Epidermal melanocyte (primary cell): ENCODE data around the gene FLNA.
"Not testable (repeated sequence)": the region's sequence is repeated elsewhere in the genome, so short reads cannot be mapped to it uniquely, and the experiment has no call there.

ENCODE experiments used
- DNase-seq: peaks from one replicate; pipeline ENCODE4 v3.0.0; 2011; ENCODE audit warnings: low spot score; ENCODE audit not compliant: insufficient read length

The FLNA gene, protein sequence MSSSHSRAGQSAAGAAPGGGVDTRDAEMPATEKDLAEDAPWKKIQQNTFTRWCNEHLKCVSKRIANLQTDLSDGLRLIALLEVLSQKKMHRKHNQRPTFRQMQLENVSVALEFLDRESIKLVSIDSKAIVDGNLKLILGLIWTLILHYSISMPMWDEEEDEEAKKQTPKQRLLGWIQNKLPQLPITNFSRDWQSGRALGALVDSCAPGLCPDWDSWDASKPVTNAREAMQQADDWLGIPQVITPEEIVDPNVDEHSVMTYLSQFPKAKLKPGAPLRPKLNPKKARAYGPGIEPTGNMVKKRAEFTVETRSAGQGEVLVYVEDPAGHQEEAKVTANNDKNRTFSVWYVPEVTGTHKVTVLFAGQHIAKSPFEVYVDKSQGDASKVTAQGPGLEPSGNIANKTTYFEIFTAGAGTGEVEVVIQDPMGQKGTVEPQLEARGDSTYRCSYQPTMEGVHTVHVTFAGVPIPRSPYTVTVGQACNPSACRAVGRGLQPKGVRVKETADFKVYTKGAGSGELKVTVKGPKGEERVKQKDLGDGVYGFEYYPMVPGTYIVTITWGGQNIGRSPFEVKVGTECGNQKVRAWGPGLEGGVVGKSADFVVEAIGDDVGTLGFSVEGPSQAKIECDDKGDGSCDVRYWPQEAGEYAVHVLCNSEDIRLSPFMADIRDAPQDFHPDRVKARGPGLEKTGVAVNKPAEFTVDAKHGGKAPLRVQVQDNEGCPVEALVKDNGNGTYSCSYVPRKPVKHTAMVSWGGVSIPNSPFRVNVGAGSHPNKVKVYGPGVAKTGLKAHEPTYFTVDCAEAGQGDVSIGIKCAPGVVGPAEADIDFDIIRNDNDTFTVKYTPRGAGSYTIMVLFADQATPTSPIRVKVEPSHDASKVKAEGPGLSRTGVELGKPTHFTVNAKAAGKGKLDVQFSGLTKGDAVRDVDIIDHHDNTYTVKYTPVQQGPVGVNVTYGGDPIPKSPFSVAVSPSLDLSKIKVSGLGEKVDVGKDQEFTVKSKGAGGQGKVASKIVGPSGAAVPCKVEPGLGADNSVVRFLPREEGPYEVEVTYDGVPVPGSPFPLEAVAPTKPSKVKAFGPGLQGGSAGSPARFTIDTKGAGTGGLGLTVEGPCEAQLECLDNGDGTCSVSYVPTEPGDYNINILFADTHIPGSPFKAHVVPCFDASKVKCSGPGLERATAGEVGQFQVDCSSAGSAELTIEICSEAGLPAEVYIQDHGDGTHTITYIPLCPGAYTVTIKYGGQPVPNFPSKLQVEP (N-terminal part only)

GRCh38 chrX:154374313-154375155, at the start of gene FLNA:
FLNA (minus strand) TSS chrX:154374634; CDS start chrX:154371245, 3,389 bp downstream.
- DNase-seq, result no peak

DNA sequence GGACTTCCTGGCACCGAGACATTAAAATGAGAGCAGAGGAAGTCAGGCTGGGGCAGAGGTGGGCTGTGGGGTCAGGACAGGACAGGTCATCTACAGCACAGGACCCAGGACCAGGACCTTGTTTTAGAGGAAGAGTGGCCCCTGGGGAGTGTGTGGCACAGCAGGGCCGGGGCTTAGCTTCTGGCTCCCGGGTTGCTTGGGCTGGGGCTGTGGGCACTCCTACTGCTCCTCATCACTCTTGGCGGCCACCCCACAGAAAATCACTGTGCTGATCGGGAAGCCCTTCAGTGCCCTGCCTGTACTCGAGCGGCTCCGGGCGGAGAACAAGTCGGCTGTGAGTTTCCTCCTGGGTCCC, 45.9 kb upstream of the FLNA start:
- DNase-seq, result no peak

DNA sequence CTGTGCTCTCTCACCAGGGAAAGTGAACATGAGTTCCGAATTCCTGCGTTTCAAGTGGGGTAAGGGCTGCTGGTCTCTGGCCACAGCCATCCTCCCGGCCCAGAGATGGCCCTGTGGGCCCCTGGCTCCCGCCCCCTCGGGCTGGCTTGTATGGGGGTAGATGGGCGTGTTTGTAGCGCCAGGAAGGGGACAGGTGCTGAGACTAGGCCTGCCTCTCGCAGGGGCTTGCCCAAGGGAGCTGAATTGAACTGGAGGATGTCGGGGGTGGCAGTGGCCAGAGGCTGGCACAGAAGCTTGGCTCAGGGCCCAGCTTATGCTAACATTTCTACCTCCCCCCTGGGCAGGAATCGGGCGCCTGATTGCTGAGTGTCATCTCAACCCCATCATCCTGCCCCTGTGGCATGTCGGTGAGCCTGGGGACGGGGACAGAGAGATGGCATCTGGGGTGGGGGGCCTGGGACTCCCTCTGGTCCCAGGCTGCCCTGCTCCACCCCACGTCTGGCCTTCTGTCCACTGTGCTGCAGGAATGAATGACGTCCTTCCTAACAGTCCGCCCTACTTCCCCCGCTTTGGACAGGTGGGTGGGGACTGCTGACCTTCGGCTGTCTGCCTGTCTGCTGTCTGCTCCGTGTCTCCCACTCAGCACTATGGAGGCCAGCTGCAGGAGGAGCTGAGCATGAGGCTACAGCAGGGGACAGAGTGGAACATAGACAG, 45.4 kb upstream of the FLNA start:
- no peak for DNase-seq

GRCh38 chrX:154419189-154419588, 44.8 kb upstream of the FLNA start:
- DNase-seq, result no peak

- DNase-seq, result no peak
These were observed 42.7 kb upstream of the FLNA start for GRCh38 chrX:154417157-154417556.

- no peak for DNase-seq
These were observed 38.7 kb upstream of the FLNA start for GRCh38 chrX:154413142-154413541.

DNA sequence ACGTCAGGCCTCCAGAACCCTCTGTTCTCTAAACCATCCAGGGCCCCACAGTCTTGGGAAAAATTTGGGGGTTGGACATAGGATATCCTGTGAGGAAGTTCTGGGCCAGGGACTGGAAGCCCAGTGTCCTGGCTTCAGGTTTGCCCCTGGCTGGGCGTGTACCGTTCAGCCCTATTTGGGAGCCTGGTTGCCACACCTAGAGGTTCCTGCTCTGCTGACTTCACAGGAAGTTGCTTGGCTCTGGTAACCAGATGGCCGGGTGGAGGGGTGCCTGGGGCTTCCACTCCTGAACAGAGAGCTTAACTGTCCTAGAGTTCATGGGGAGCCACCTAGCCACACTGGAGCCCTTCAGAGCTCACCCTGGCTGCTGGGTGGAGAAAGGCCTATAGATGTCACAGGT, 38.0 kb upstream of the FLNA start:
- DNase-seq, result no peak

GRCh38 chrX:154411981-154412340, 37.5 kb upstream of the FLNA start:
- no peak for DNase-seq

GRCh38 chrX:154409222-154409871, 34.9 kb upstream of the FLNA start, which contains the start of gene DNASE1L1:
DNASE1L1 (minus strand) TSS chrX:154409254; CDS start chrX:154405568, 3,686 bp downstream.
- peak; percentile 27 for DNase-seq

- DNase-seq, result no peak
These were observed 34.3 kb upstream of the FLNA start for GRCh38 chrX:154408659-154409221.

DNA sequence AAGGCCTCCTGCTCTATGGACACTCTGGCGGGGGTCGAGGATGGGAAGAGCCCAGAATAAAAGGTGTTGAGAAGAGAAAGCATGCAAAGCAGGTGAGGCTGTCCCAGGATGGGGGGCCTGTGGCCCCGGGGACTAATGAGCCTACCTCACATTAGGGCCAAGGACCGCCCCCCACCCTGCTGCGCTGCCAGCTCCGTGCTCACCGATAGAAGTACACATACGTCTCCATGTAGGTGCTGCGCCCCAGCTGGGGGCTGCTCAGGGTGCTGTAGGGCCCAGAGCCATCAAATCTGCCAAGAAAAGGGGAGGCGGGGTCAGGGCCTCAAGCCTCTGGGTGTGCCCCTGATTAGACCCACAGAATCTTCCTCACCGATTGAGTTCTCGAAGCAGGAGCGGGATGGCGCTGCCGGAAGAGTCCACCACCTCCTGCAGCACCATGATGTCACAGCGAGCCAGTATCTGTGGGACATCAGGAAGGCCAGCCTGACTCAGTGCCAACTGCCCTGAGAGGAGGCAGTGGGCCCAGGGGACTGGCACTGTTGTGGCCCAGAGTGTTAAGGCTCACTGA, 30.3 kb upstream of the FLNA start:
- DNase-seq, result no peak

- no peak for DNase-seq
These were observed 29.4 kb upstream of the FLNA start for GRCh38 chrX:154403858-154404257.

DNA sequence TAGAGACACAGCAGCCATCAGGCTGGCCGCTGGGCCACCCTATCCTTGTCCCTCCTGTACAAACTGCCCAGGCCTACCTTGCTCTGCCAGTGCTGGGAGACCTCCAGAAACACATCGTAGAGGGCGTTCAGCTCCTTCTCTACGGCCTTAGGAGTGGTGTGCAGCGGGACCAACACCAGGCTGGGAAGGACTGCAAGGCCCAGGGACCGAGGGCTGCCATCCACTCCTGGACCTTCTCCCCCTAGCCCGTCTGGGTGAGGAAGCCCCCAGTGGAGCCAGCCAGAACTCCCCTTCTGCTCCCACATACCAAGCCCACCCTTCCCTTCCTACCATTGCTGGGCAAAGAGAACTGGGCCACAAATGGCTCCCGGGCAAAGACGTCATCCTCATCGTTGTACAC, 28.8 kb upstream of the FLNA start:
- DNase-seq, result no peak

- DNase-seq, result no peak
These were observed 28.2 kb upstream of the FLNA start for GRCh38 chrX:154402622-154403127.

DNA sequence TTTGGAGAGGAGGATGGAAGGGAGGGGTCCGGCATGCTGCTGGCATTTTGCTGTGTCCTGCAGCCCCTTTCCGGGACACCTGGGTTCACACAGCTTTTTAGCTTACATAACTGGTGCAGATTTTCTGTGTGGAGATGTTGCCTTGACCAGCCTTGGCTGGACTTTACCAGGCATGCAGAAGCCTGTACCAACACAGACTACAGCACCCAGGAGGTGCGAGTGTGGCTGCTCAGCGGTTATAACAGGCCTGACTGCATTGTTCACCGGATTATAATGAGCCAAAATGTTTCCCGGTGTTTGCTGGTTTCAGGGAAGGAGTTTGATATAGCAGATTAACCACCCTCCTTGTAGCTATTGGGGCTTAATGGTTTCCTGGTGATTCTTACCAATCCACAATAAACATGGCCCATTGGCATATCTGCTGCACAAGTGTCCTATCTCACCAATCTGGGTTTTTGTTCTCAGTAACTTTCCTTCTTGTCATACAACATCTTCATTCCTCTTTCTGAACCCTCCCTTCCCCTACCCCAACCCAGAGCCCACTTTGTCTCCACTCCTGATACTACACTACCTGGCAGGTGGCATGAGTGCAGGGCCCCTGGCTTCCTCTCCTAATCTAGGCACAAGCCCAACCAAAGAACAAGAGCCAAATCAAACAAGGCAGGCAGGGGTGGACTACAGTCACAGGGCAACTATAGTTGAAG, 27.6 kb upstream of the FLNA start:
- no peak for DNase-seq

- DNase-seq, result no peak
These were observed 26.8 kb upstream of the FLNA start for GRCh38 chrX:154401045-154401799.

- DNase-seq, result not testable (repeated sequence)
These were observed 26.0 kb upstream of the FLNA start for GRCh38 chrX:154400369-154400817.
